Measurements from ENCODE around the gene ASXL3. TPM values are rescaled to one million over a fixed set of nuclear protein-coding genes. Genes with fewer than 3 reads are reported as not detected.

ASXL3 gene
- total and polyA plus RNA-seq, 10 of the 15 experiments (the other 5 are each of a cell fraction or from before 2014, with no cell fraction given): 0.15 TPM; not detected in 9

- Histone ChIP-seq H2AFZ (ENCODE audit: control insufficient read depth, low read depth, low read length) (peak overlapping the region; percentile 54; the same call in 1 of the 2 replicates), H3K4me1 (ENCODE audit: control insufficient read depth, insufficient read depth, low read length) (peaks cover 12% of the 10 kb centered on the region), H3K36me3 (ENCODE audit: control insufficient read depth in 2 of 2, insufficient read depth in 2 of 2, low read length in 1 of 2) (no peaks in the 10 kb centered on the region), H3K79me2 (ENCODE audit: control insufficient read depth, insufficient read depth, low read length) (no peaks in the 10 kb centered on the region), H4K20me1 (ENCODE audit: control insufficient read depth, insufficient read depth) (no peaks in the 10 kb centered on the region), H3K9me3 (replicated peaks; ENCODE audit: control insufficient read depth, insufficient read depth, low read length) (no peaks in the 10 kb centered on the region; the same call in 2 of the 3 replicates), H3K9ac (ENCODE audit: control insufficient read depth, insufficient read depth, low read length) (no peak overlapping the region), H3K4me2 (ENCODE audit: control insufficient read depth, insufficient read depth) (peak overlapping the region; percentile 69), H3K27me3 (replicated peaks in 1 of 2; ENCODE audit: control insufficient read depth in 2 of 2, insufficient read depth in 2 of 2, low read length in 1 of 2) (no peaks in the 10 kb centered on the region), H3K4me3 (peak overlapping the region; percentile 38; the same call in 1 of the 2 replicates), H3K27ac (ENCODE audit: control insufficient read depth, insufficient read depth) (peak overlapping the region; percentile 76)
- ChIA-PET SMC1A (ENCODE audit: uncharacterized antibody, unreplicated experiment) (interaction anchor here (0.6 to 0.9 kb wide), 3 partner anchors 19 to 736 kb away, joined by 3 read pairs; no protein-coding TSS in a partner anchor), RAD21 (ENCODE audit: unreplicated experiment) (no interaction called here), CTCF (no interaction called here), POLR2A (no interaction called here)
- FAIRE-seq (peak; percentile 35), DNase-seq (ENCODE audit: low read depth, low spot score) (peak; percentile 13), ATAC-seq (peak; percentile 85)
- in situ Hi-C loops (cut with MboI) (no loop called here), intact Hi-C loops (cut with micrococcal nuclease; ENCODE audit: unreplicated experiment) (no loop called here)
- no TSS peak for BruUV-seq (replicated peaks)
- 4% methylated on average over 3 of the region's 3 CpGs for WGBS (ENCODE audit: insufficient coverage, insufficient replicate concordance, low lambda C conversion rate, missing lambda C conversion rate)
- TF ChIP-seq YY1 (IDR thresholded peaks at IDR 0.05; ENCODE audit: low read depth, low read length) (0 out of 2 replicates have a peak, but pooled peaks have one; percentile 16), ETV6 (conservative IDR thresholded peaks at IDR 0.05 in 1 of 2, IDR thresholded peaks at IDR 0.05 in 1 of 2; ENCODE audit: borderline replicate concordance in 1 of 2, low read depth in 1 of 2) (0 out of 4 replicates have a peak, but pooled peaks of 1 of the 2 experiments have one; percentile 27), RUNX3 (IDR thresholded peaks at IDR 0.05; ENCODE audit: low read length) (peak; percentile 65), PML (IDR thresholded peaks at IDR 0.05; ENCODE audit: low read length) (peak; percentile 78; the same call in 1 of the 2 replicates), JUNB (IDR thresholded peaks at IDR 0.05) (peak; percentile 83), IKZF1 (conservative IDR thresholded peaks at IDR 0.05) (no peak), REST (IDR thresholded peaks at IDR 0.05; ENCODE audit: low read depth, low read length) (no peak), DPF2 (IDR thresholded peaks at IDR 0.05) (0 out of 2 replicates have a peak, but pooled peaks have one; percentile 15), FOXM1 (IDR thresholded peaks at IDR 0.05; ENCODE audit: low read depth, low read length) (peak; percentile 87), ZNF24 (IDR thresholded peaks at IDR 0.05) (0 out of 2 replicates have a peak, but pooled peaks have one; percentile 36), NR2F1 (conservative IDR thresholded peaks at IDR 0.05) (0 out of 2 replicates have a peak, but pooled peaks have one; percentile 29), MYB (IDR thresholded peaks at IDR 0.05; ENCODE audit: borderline replicate concordance, low read depth, low read length) (no peak), IRF4 (IDR thresholded peaks at IDR 0.05; ENCODE audit: low read depth, low read length) (peak; percentile 6; the same call in 1 of the 2 replicates), ASH2L (IDR thresholded peaks at IDR 0.05; ENCODE audit: borderline replicate concordance, low read depth) (peak; percentile 95; the same call in 1 of the 2 replicates), ZBTB40 (IDR thresholded peaks at IDR 0.05; ENCODE audit: borderline replicate concordance) (peak; percentile 65), IKZF2 (IDR thresholded peaks at IDR 0.05) (peak in 1 of 2 experiments; percentile 23; a peak in 1 of 4 replicates), SREBF1 (IDR thresholded peaks at IDR 0.05; ENCODE audit: low read length) (no peak), NFYB (IDR thresholded peaks at IDR 0.05; ENCODE audit: insufficient read depth, low read depth, low read length) (no peak), ZBED1 (IDR thresholded peaks at IDR 0.05; ENCODE audit: borderline replicate concordance) (0 out of 2 replicates have a peak, but pooled peaks have one; percentile 42)
Observed at GRCh38 chr18:33700513-33700976, 122.5 kb downstream of the ASXL3 start.

Data from GM12878 (cell line).